Measurements from ENCODE around the gene PROX2.

PROX2 gene

DNA sequence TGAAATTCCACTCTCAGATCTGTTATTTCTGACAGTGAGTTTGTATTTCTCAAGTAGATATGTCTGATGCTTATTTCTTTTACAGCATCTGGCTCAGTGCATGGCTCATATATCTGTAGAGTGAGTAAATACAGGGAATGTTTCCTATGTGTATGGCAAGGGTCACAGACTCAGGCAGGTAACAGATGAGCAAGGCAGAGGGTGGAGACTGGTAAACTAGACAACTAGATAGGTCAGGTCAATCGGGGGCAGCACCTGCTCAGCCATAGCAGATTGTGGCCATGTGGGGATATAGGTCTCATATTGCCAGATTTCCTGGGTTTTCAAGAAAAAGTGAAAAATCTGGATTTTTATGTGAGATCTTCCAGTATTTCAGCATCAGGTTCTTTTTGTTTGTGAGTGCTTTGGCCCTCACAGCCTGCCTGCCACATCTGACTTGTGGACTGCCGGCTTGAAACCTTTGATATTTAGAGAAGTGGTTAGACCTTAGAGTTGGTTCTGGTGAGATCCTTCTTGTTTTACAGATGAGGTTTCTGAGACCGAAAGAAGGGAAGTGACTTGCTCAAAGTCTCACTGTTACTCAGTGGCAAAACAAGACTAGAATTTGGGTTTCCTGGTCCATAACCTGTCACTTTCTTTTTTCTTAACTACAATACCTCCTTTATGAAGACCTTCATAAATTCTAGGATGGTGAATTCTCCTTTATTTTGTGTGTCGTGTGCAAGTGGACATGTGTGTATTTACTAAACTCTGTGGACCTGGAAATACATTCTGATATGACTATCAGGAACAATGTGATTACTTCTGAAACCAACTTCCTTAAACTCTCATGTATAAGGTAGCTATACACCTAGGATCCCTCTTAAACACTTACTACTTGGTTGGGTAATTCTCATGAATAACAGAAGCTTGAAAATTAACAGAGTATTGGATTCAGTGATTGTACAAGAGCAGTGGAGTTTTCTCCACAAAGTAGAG lies 34.4 kb downstream of the PROX2 start:
- no peak for DNase-seq

- no peak for DNase-seq
Observed at GRCh38 chr14:74840603-74841030, 35.3 kb downstream of the PROX2 start.

DNA sequence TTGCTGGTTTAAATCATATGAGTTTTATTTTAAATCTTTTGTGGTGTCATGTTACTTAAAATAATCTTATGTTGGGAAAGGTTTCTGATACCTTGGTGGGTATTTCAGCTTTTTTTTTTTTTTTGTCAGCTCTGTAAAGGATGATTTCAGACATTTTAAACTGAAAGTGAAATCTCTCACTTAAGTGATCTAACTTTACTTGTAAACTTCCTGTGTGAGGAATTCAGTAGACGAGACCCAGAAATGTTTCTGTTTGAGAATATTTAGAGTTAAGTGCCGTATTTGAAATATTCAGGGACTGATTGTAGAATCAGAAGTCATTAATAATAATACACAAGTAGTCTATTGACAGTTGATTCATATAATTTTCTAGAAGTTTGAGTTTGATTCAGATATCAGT lies 37.8 kb downstream of the PROX2 start:
- no peak for DNase-seq

- DNase-seq: no peak
Observed at GRCh38 chr14:74836251-74836960, 39.5 kb downstream of the PROX2 start.

GRCh38 chr14:74835645-74836250 lies 40.2 kb downstream of the PROX2 start:
- DNase-seq: no peak

DNA sequence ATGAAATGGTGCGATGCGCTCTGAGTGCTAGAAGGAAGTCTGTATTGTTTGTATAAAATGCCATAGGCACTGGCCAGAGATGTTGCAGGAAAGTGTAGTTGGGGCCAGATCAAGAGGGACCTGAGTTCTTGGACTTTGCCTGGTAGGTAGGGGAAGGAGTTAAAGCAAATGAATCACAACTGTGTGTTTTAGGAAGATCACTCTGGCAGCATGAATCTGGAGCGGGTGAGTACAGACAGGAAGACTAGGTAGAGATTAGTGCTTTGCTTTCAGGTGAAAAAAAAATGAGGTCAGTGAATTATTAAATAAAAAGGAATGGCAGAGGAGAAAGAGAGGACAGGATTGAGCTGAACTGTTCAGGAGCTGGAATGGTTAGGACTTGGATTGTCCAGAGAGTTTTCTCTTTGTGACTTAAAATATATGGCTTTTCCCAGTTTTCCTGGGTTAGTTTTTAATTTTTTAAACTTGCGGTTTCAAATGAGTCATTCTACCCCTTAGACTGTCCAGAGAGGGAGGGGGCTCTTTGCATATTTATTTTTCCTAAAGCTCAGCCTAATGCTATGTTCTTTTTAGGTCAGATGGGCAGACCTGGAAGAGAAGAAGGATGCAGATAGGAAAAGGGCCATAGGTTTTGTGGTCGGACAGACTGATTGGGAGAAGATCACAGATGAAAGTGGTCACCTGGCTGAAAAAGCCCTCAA lies 41.1 kb downstream of the PROX2 start:
- no peak for DNase-seq

DNA sequence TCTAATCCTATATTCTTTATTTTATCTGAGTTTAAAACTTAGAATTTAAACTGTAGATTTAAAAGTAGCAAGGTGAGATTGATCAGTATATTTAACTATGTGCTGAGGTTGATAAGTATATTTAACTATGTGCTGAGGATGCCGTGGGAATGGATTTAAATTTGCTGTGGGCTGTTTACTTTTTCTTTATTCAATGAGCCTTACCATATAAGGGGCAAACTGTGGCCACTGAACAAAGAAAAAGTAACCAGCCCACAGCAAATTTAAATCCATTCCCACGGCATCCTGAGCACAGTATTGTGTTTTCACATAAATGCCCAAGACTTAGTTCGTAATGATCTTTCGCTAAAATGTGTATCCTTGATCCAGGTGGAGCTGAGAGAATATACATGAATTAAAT lies 43.1 kb downstream of the PROX2 start:
- no peak for DNase-seq

- no peak for DNase-seq
Observed at GRCh38 chr14:74829251-74829650, 46.7 kb downstream of the PROX2 start.

GRCh38 chr14:74826574-74826973 lies 49.4 kb downstream of the PROX2 start:
- no peak for DNase-seq
